Measurements from ENCODE around the gene PROSER2. TPM values are rescaled to one million over a fixed set of nuclear protein-coding genes. Genes with fewer than 3 reads are reported as not detected.

PROSER2 gene
- total RNA-seq, 3 donors from 2014 or later (not counting 1 experiment from before 2014, with no cell fraction given) = 0.70 to 1.9 (median 1.1) TPM

GRCh38 chr10:11822026-11822756, 965 bp upstream of the PROSER2 start:
- H3K36me3 ChIP-seq (ENCODE audit: control insufficient read depth, insufficient read depth, low read length) = no peaks in the 10 kb centered on the region
- Mint-ChIP-seq H3K4me1 (peaks cover 4 to 8% of the 10 kb centered on the region in 2 donors), H3K4me3 (peak overlapping the region; percentile 37), H3K9me3 (no peaks in the 10 kb centered on the region), H3K27me3 (ENCODE audit: low read depth in 2 of 2) (peaks cover 38 to 46% of the 10 kb centered on the region in 2 donors), H3K36me3 (no peaks in the 10 kb centered on the region), H3K27ac (no peak overlapping the region)
- TF ChIP-seq CTCF (IDR thresholded peaks at IDR 0.05) = no peak
- ATAC-seq (no peak), DNase-seq (no peak)
- peaks cover 7% of the 10 kb centered on the region for H3K4me1 ChIP-seq (ENCODE audit: control insufficient read depth, insufficient read depth, low read length)
- intact Hi-C loops (cut with micrococcal nuclease) = no loop called here
- no peak overlapping the region for H3K4me3 ChIP-seq (ENCODE audit: low read length)
- WGBS (ENCODE audit: insufficient coverage) = 91% methylated on average over 5 of the region's 5 CpGs
- H3K9me3 ChIP-seq (ENCODE audit: control insufficient read depth, insufficient read depth, low read length) = no peaks in the 10 kb centered on the region
- no peak overlapping the region for H3K27ac ChIP-seq (ENCODE audit: low read length)
- peaks cover 7% of the 10 kb centered on the region for H3K27me3 ChIP-seq (ENCODE audit: control insufficient read depth, insufficient read depth, low read length)

- Mint-ChIP-seq H3K27ac (no peak overlapping the region), H3K27me3 (ENCODE audit: low read depth in 2 of 2) (peaks cover 43 to 46% of the 10 kb centered on the region in 2 donors), H3K9me3 (no peaks in the 10 kb centered on the region), H3K36me3 (no peaks in the 10 kb centered on the region), H3K4me1 (peaks cover 4 to 8% of the 10 kb centered on the region in 2 donors), H3K4me3 (peak overlapping the region; percentile 37)
- Histone ChIP-seq H3K4me3 (ENCODE audit: low read length) (no peak overlapping the region), H3K4me1 (ENCODE audit: control insufficient read depth, insufficient read depth, low read length) (peaks cover 7% of the 10 kb centered on the region), H3K36me3 (ENCODE audit: control insufficient read depth, insufficient read depth, low read length) (no peaks in the 10 kb centered on the region), H3K27me3 (ENCODE audit: control insufficient read depth, insufficient read depth, low read length) (peaks cover 7% of the 10 kb centered on the region), H3K9me3 (ENCODE audit: control insufficient read depth, insufficient read depth, low read length) (no peaks in the 10 kb centered on the region), H3K27ac (ENCODE audit: low read length) (no peak overlapping the region)
- TF ChIP-seq CTCF (IDR thresholded peaks at IDR 0.05) = no peak
- WGBS (ENCODE audit: insufficient coverage) = 49% methylated on average over 3 of the region's 8 CpGs
- no peak for ATAC-seq
- intact Hi-C loops (cut with micrococcal nuclease) = no loop called here
- DNase-seq = no peak
Measured at GRCh38 chr10:11822809-11823121, 391 bp upstream of the PROSER2 start.

- Histone ChIP-seq H3K36me3 (ENCODE audit: control insufficient read depth, insufficient read depth, low read length) (no peaks in the 10 kb centered on the region), H3K9me3 (ENCODE audit: control insufficient read depth, insufficient read depth, low read length) (no peaks in the 10 kb centered on the region), H3K27ac (ENCODE audit: low read length) (no peak overlapping the region), H3K4me1 (ENCODE audit: control insufficient read depth, insufficient read depth, low read length) (peaks cover 7% of the 10 kb centered on the region), H3K27me3 (ENCODE audit: control insufficient read depth, insufficient read depth, low read length) (peaks cover 7% of the 10 kb centered on the region), H3K4me3 (ENCODE audit: low read length) (peak overlapping the region; percentile 33)
- Mint-ChIP-seq H3K4me3 (no peak overlapping the region), H3K27me3 (ENCODE audit: low read depth in 2 of 2) (peaks cover 46 to 48% of the 10 kb centered on the region in 2 donors), H3K9me3 (no peaks in the 10 kb centered on the region), H3K27ac (no peak overlapping the region), H3K4me1 (peaks cover 4 to 8% of the 10 kb centered on the region in 2 donors), H3K36me3 (no peaks in the 10 kb centered on the region)
- DNase-seq (peak in 1 of 2 donors; percentile 10), ATAC-seq (no peak)
- 5% methylated on average over 4 of the region's 6 CpGs for WGBS (ENCODE audit: insufficient coverage)
- intact Hi-C loops (cut with micrococcal nuclease) = no loop called here
- TF ChIP-seq CTCF (IDR thresholded peaks at IDR 0.05) = no peak
Measured at GRCh38 chr10:11823989-11824346, 812 bp downstream of the PROSER2 start.

- intact Hi-C loops (cut with micrococcal nuclease) = no loop called here
- Histone ChIP-seq H3K27me3 (ENCODE audit: control insufficient read depth, insufficient read depth, low read length) (peaks cover 7% of the 10 kb centered on the region), H3K4me3 (ENCODE audit: low read length) (no peak overlapping the region), H3K36me3 (ENCODE audit: control insufficient read depth, insufficient read depth, low read length) (no peaks in the 10 kb centered on the region), H3K27ac (ENCODE audit: low read length) (no peak overlapping the region), H3K4me1 (ENCODE audit: control insufficient read depth, insufficient read depth, low read length) (peaks cover 7% of the 10 kb centered on the region), H3K9me3 (ENCODE audit: control insufficient read depth, insufficient read depth, low read length) (no peaks in the 10 kb centered on the region)
- Mint-ChIP-seq H3K36me3 (no peaks in the 10 kb centered on the region), H3K4me1 (peaks cover 4 to 7% of the 10 kb centered on the region in 2 donors), H3K27ac (no peak overlapping the region), H3K27me3 (ENCODE audit: low read depth in 2 of 2) (peaks cover 44 to 49% of the 10 kb centered on the region in 2 donors), H3K4me3 (no peak overlapping the region), H3K9me3 (no peaks in the 10 kb centered on the region)
- no peak for ATAC-seq
- WGBS (ENCODE audit: insufficient coverage) = 85% methylated on average over 4 of the region's 6 CpGs
- DNase-seq = no peak
- TF ChIP-seq CTCF (IDR thresholded peaks at IDR 0.05) = no peak
Measured at GRCh38 chr10:11824376-11824775, 1.2 kb downstream of the PROSER2 start.
